DOHH2 (cell line): ENCODE measurements around the gene TLK2.
"Not testable (repeated sequence)": the region's sequence is repeated elsewhere in the genome, so short reads cannot be mapped to it uniquely, and the experiment has no call there.

Experiments
- H3F3A ChIP-seq: fragments of 200-600 bp; sonication (generic), shearing (Covaris generic); 2 replicates; pipeline ENCODE4 v1.6.0; 2016; ENCODE audit warnings: antibody characterized with exemption, mild to moderate bottlenecking; ENCODE audit not compliant: control insufficient read depth, insufficient read depth
- H3K27ac ChIP-seq: fragments of 200-600 bp; sonication (generic); 2 replicates; pipeline ENCODE4 v1.5.1; 2014; ENCODE audit warnings: low read depth, mild to moderate bottlenecking, low read length, moderate library complexity
- H3K27me3 ChIP-seq: fragments of 200-600 bp; sonication (generic); 2 replicates; pipeline ENCODE4 v1.6.1; 2014; ENCODE audit warnings: mild to moderate bottlenecking, low read length, mixed read lengths; ENCODE audit not compliant: control insufficient read depth
- H3K36me3 ChIP-seq: fragments of 200-600 bp; sonication (generic); 2 replicates; pipeline ENCODE4 v1.6.1; 2014; ENCODE audit warnings: mild to moderate bottlenecking, low read length, moderate library complexity, mixed read lengths; ENCODE audit not compliant: control insufficient read depth
- H3K4me1 ChIP-seq: fragments of 200-600 bp; sonication (generic); 2 replicates; pipeline ENCODE4 v1.6.1; 2014; ENCODE audit warnings: mild to moderate bottlenecking, low read length, mixed read lengths; ENCODE audit not compliant: control insufficient read depth
- H3K4me2 ChIP-seq: fragments of 200-600 bp; sonication (generic); 2 replicates; pipeline ENCODE4 v1.6.0; 2014; ENCODE audit warnings: mild to moderate bottlenecking, low read length, moderate library complexity
- H3K4me3 ChIP-seq: fragments of 200-600 bp; sonication (generic); 2 replicates; pipeline ENCODE4 v1.5.1; 2014; ENCODE audit warnings: mild to moderate bottlenecking, low read length, mixed read lengths
- H3K79me2 ChIP-seq: fragments of 200-600 bp; sonication (generic); 2 replicates; pipeline ENCODE4 v1.6.1; 2014; ENCODE audit warnings: mild to moderate bottlenecking, low read length, mixed read lengths; ENCODE audit not compliant: control insufficient read depth
- H3K9me2 ChIP-seq: fragments of 200-600 bp; sonication (generic); replicated peaks from 2 replicates; pipeline ENCODE4 v1.6.1; 2014; ENCODE audit warnings: mild to moderate bottlenecking, low read length, mixed read lengths; ENCODE audit not compliant: control insufficient read depth
- H3K9me3 ChIP-seq: fragments of 200-600 bp; sonication (generic); 2 replicates; pipeline ENCODE4 v1.6.1; 2014; ENCODE audit warnings: antibody characterized with exemption, low read length, mixed read lengths; ENCODE audit not compliant: control insufficient read depth, insufficient read depth
- H4K20me1 ChIP-seq: fragments of 200-600 bp; sonication (generic); 2 replicates; pipeline ENCODE4 v1.6.0; 2014; ENCODE audit warnings: low read depth, mild to moderate bottlenecking, antibody characterized with exemption, low read length, moderate library complexity; ENCODE audit not compliant: control insufficient read depth, insufficient read depth

The TLK2 gene

GRCh38 chr17:62471380-62471880 lies 7.2 kb upstream of the TLK2 start:
- peaks cover 13% of the 10 kb centered on the region for H3K4me1 ChIP-seq
- not testable (repeated sequence) for H3K9me3 ChIP-seq, H4K20me1 ChIP-seq, H3K27ac ChIP-seq, H3F3A ChIP-seq, H3K36me3 ChIP-seq, H3K4me2 ChIP-seq, H3K27me3 ChIP-seq, H3K9me2 ChIP-seq, H3K79me2 ChIP-seq, H3K4me3 ChIP-seq

GRCh38 chr17:62473030-62473982 lies 5.3 kb upstream of the TLK2 start:
- H3F3A ChIP-seq, H3K4me2 ChIP-seq, H3K27ac ChIP-seq, H3K9me3 ChIP-seq, H3K27me3 ChIP-seq, H3K9me2 ChIP-seq, H3K4me3 ChIP-seq, H4K20me1 ChIP-seq: not testable (repeated sequence)
- Histone ChIP-seq H3K4me1 (peaks cover 24% of the 10 kb centered on the region), H3K79me2 (peaks cover 27% of the 10 kb centered on the region), H3K36me3 (peaks cover 12% of the 10 kb centered on the region; the same call in 1 of the 2 replicates)

GRCh38 chr17:62477111-62477510 lies 1.5 kb upstream of the TLK2 start:
- not testable (repeated sequence) for H3F3A ChIP-seq, H3K9me2 ChIP-seq, H3K9me3 ChIP-seq, H3K27me3 ChIP-seq, H4K20me1 ChIP-seq
- Histone ChIP-seq H3K4me2 (peak overlapping the region; percentile 85), H3K79me2 (peaks cover 58% of the 10 kb centered on the region), H3K4me1 (peaks cover 22% of the 10 kb centered on the region), H3K4me3 (peak overlapping the region; percentile 86), H3K27ac (peak overlapping the region; percentile 59), H3K36me3 (peaks cover 30% of the 10 kb centered on the region)

- H3K27me3 ChIP-seq, H3K9me2 ChIP-seq, H3K9me3 ChIP-seq, H3F3A ChIP-seq, H4K20me1 ChIP-seq: not testable (repeated sequence)
- Histone ChIP-seq H3K79me2 (peaks cover 65% of the 10 kb centered on the region), H3K27ac (peak overlapping the region; percentile 59), H3K4me3 (peak overlapping the region; percentile 86), H3K36me3 (peaks cover 38% of the 10 kb centered on the region), H3K4me1 (peaks cover 29% of the 10 kb centered on the region), H3K4me2 (peak overlapping the region; percentile 85)
These were observed 762 bp upstream of the TLK2 start for GRCh38 chr17:62477718-62478408.

- not testable (repeated sequence) for H3F3A ChIP-seq, H3K9me2 ChIP-seq, H3K27me3 ChIP-seq, H4K20me1 ChIP-seq, H3K9me3 ChIP-seq
- Histone ChIP-seq H3K36me3 (peaks cover 47% of the 10 kb centered on the region), H3K4me2 (peak overlapping the region; percentile 77), H3K4me3 (peak overlapping the region; percentile 88), H3K79me2 (peaks cover 77% of the 10 kb centered on the region), H3K4me1 (peaks cover 31% of the 10 kb centered on the region), H3K27ac (peak overlapping the region; percentile 71)
These were observed 434 bp downstream of the TLK2 start for GRCh38 chr17:62478880-62479638.

- H3K9me2 ChIP-seq, H4K20me1 ChIP-seq, H3K9me3 ChIP-seq, H3K27me3 ChIP-seq, H3F3A ChIP-seq: not testable (repeated sequence)
- Histone ChIP-seq H3K4me3 (peak overlapping the region; percentile 88), H3K79me2 (peaks cover 82% of the 10 kb centered on the region), H3K27ac (peak overlapping the region; percentile 71), H3K4me1 (peaks cover 35% of the 10 kb centered on the region), H3K36me3 (peaks cover 47% of the 10 kb centered on the region), H3K4me2 (peak overlapping the region; percentile 77)
These were observed 1.1 kb downstream of the TLK2 start for GRCh38 chr17:62479639-62480258.

- H3K27me3 ChIP-seq, H3F3A ChIP-seq, H3K9me2 ChIP-seq, H3K9me3 ChIP-seq, H3K4me3 ChIP-seq, H4K20me1 ChIP-seq, H3K4me2 ChIP-seq, H3K27ac ChIP-seq: not testable (repeated sequence)
- Histone ChIP-seq H3K4me1 (peaks cover 25% of the 10 kb centered on the region), H3K79me2 (peaks cover 90% of the 10 kb centered on the region), H3K36me3 (peaks cover 50% of the 10 kb centered on the region)
These were observed 3.9 kb downstream of the TLK2 start for GRCh38 chr17:62482553-62482952.
